Stimulated activated CD8-positive, alpha-beta memory T cell treated with anti-CD3 and anti-CD28 coated beads, Interleukin-2, amount 100 ng/mL, for 48 hours (primary cell): ENCODE data around the gene PGAM4.
"Not testable (repeated sequence)": the region's sequence is repeated elsewhere in the genome, so short reads cannot be mapped to it uniquely, and the experiment has no call there.

Source experiments
- DNase-seq, 2 donors: peaks; one replicate each; pipeline ENCODE4 v3.0.0-alpha.2; 2020; ENCODE audit warnings: low read depth in 2 of 2

PGAM4 gene

GRCh38 chrX:77925764-77926163 is 43.7 kb downstream of the PGAM4 start:
- no peak for DNase-seq

- no peak for DNase-seq
These were observed 45.0 kb downstream of the PGAM4 start for GRCh38 chrX:77924320-77924859.

- no peak for DNase-seq
These were observed 46.7 kb downstream of the PGAM4 start for GRCh38 chrX:77922787-77923186.

GRCh38 chrX:77919370-77919769 is 50.1 kb downstream of the PGAM4 start:
- DNase-seq: not testable (repeated sequence)

GRCh38 chrX:77918568-77918967 is 50.9 kb downstream of the PGAM4 start:
- no peak for DNase-seq
